Lower leg skin (tissue), 4 donors: Measurements from ENCODE around the gene UNC5A. TPM values are rescaled to one million over a fixed set of nuclear protein-coding genes. Genes with fewer than 3 reads are reported as not detected.

Experiments used
- DNase-seq, 2 donors: peaks; one replicate each; pipeline ENCODE4 v3.0.0-alpha.2; 2019; ENCODE audit warnings: low spot score in 2 of 2
- H3K4me3 ChIP-seq: fragments of 200-600 bp; sonication (generic); 2 replicates; pipeline ENCODE4 v1.5.1; 2017; ENCODE audit warnings: mild to moderate bottlenecking, low read depth; ENCODE audit not compliant: poor library complexity, severe bottlenecking
- CTCF ChIP-seq, 3 donors: fragments of 450-650 bp; IDR thresholded peaks; one replicate each; pipeline ENCODE4 v1.5.1; 2016; ENCODE audit warnings: antibody characterized with exemption in 3 of 3, mild to moderate bottlenecking in 3 of 3, moderate library complexity in 2 of 3
- POLR2A ChIP-seq, 2 donors: fragments of 450-650 bp; IDR thresholded peaks; one replicate each; pipeline ENCODE4 v1.6.1; 2016 to 2017; ENCODE audit warnings: antibody characterized with exemption in 2 of 2, mild to moderate bottlenecking in 1 of 2, moderate library complexity in 1 of 2
- WGBS, 2 donors: methylation state at CpG; one replicate each; pipeline ENCODE4 v1.1.5; 2018; 5-methylcytosine and 5-hydroxymethylcytosine counted together
- intact Hi-C: fragments of 100-400 bp; cut with DNase I; formaldehyde crosslinking; loops from one replicate; pipeline ENCODE4 v1.15.0; 2023; ENCODE audit warnings: low total_unique reads
- total RNA-seq, 4 donors: library from RNA; depleted of rRNA; stranded (reverse); fragments of >200 nt; gene quantifications; one replicate each; pipeline ENCODE4 v1.1.0, GENCODE V29; 2016

The UNC5A gene
- total RNA-seq, 4 donors from 2014 or later: 0.13 to 0.25 (median 0.23) TPM; not detected in 1

DNA sequence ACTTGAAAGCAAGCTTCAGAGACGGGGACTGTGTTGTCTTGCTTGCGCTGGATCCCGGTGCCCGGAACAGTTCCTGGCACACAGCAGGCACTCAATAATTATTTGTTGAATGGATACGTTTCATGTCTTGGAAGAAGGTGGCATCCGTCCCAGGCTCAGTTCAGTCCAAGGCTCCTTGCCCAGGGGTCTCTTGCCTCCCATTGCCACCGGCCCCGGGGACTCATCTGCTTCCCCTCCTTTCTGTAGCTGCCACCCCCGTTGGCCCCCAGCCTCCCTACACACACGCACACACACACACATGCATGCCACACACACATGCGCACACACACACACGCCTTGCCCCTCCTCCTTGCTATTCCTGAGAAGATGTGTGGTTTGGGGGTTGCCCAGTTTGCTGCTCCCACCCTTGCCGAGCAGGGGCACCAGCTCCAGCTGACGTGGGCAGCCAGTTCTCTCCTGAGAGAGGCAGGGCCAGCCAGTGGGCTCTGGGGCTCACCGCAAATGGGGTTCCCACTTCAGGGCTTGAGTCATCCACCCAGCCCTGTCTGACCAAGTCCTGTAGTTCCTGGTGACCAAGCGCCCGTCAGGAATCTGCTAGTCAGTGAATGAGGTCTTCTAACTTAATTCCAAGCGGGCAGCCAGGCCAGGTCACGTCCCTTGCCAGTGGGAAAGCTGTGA, 47.0 kb downstream of the UNC5A start:
- no peak for TF ChIP-seq CTCF (IDR thresholded peaks at IDR 0.05)
- no peak for TF ChIP-seq POLR2A (IDR thresholded peaks at IDR 0.05)
- H3K4me3 ChIP-seq: no peak overlapping the region
- DNase-seq: no peak
- WGBS, 2 donors: 49 to 54% methylated on average over 17 to 18 of the region's 19 CpGs
- intact Hi-C loops: no loop called here

GRCh38 chr5:176857894-176858273, 47.5 kb downstream of the UNC5A start:
- 56 to 78% methylated on average over 11 of the region's 11 CpGs for WGBS, 2 donors
- intact Hi-C loops: no loop called here
- no peak overlapping the region for H3K4me3 ChIP-seq
- TF ChIP-seq POLR2A (IDR thresholded peaks at IDR 0.05): no peak
- TF ChIP-seq CTCF (IDR thresholded peaks at IDR 0.05): no peak
- no peak for DNase-seq

GRCh38 chr5:176859916-176860315, 49.6 kb downstream of the UNC5A start:
- DNase-seq: no peak
- no peak for TF ChIP-seq CTCF (IDR thresholded peaks at IDR 0.05)
- no peak for TF ChIP-seq POLR2A (IDR thresholded peaks at IDR 0.05)
- no peak overlapping the region for H3K4me3 ChIP-seq
- intact Hi-C loops: no loop called here
- WGBS, 2 donors: 67 to 69% methylated on average over 7 to 9 of the region's 10 CpGs

DNA sequence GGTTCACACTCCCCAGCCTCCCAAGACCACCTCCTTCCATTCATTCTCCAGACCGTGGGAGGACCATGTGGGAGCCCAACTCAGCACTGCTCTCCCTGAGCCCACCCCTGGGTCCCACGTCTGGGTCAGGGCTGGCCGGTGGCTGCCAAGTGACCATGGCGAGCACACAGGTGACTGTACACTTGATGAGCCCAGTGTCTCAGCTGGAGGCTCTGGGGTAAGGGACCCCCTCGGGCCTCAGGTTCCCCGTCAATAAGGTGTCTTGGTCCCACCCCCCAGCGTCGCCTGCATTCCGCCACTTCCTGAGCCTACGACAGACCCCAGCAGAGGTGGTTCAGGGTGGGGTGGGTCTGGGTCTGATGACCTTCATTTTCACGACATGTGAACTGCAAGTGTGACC, 50.0 kb downstream of the UNC5A start:
- H3K4me3 ChIP-seq: no peak overlapping the region
- TF ChIP-seq CTCF (IDR thresholded peaks at IDR 0.05) (no peak), POLR2A (IDR thresholded peaks at IDR 0.05) (no peak)
- intact Hi-C loops: no loop called here
- 61 to 75% methylated on average over 7 to 11 of the region's 11 CpGs for WGBS, 2 donors
- no peak for DNase-seq

GRCh38 chr5:176861276-176861675, 50.9 kb downstream of the UNC5A start:
- WGBS, 2 donors: 77 to 82% methylated on average over 9 to 11 of the region's 11 CpGs
- no peak for DNase-seq
- TF ChIP-seq POLR2A (IDR thresholded peaks at IDR 0.05): no peak
- TF ChIP-seq CTCF (IDR thresholded peaks at IDR 0.05): no peak
- no peak overlapping the region for H3K4me3 ChIP-seq
- intact Hi-C loops: no loop called here
